ENCODE results near the gene TAOK3.

DNA sequence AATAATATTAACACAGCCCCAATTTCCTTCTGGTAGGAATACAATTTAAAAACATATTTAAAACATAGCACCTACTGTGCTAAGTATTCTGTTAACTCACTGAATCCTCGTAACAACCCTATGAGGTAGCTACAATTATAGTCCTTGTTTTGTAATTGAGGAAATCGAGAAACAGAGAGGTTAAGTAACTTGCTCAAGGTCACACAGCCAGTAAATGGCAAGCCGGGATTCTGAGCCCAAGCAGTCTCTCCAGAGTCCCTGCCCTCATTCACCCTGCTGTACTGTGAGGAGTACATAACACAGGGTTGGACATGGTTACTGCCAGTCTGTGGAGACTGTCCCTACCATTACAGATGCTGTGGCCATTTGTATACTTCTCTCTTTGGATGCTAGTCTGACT is 48.0 kb upstream of the TAOK3 start:
- TF ChIP-seq, protein P1, sequence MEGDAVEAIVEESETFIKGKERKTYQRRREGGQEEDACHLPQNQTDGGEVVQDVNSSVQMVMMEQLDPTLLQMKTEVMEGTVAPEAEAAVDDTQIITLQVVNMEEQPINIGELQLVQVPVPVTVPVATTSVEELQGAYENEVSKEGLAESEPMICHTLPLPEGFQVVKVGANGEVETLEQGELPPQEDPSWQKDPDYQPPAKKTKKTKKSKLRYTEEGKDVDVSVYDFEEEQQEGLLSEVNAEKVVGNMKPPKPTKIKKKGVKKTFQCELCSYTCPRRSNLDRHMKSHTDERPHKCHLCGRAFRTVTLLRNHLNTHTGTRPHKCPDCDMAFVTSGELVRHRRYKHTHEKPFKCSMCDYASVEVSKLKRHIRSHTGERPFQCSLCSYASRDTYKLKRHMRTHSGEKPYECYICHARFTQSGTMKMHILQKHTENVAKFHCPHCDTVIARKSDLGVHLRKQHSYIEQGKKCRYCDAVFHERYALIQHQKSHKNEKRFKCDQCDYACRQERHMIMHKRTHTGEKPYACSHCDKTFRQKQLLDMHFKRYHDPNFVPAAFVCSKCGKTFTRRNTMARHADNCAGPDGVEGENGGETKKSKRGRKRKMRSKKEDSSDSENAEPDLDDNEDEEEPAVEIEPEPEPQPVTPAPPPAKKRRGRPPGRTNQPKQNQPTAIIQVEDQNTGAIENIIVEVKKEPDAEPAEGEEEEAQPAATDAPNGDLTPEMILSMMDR (IDR thresholded peaks at IDR 0.05; ENCODE audit: extremely low read depth in 1 of 2, insufficient read depth in 1 of 2, low read depth in 1 of 2, low read length in 2 of 2) = no peak
- no peak for TF ChIP-seq POLR2AphosphoS5 (IDR thresholded peaks at IDR 0.05; ENCODE audit: insufficient read depth, low read depth, low read length)

Data from endothelial cell of umbilical vein (primary cell).